Endothelial cell of umbilical vein (primary cell): ENCODE measurements around the gene AGFG1. TPM values are rescaled to one million over a fixed set of nuclear protein-coding genes. Genes with fewer than 3 reads are reported as not detected.

Experiments
- BruUV-seq: library from RNA; stranded (reverse); fragments of 400-500 nt; replicated peaks from 2 replicates; lab custom pipeline; 2021; lab: Mats Ljungman, UMichigan
- CTCF ChIA-PET: fragments of 300-600, 350-600 bp; sonication (Branson Sonifier 250); formaldehyde crosslinking; loops from one replicate; lab custom pipeline; 2021; ENCODE audit warnings: antibody characterized with exemption, inconsistent platforms; lab: Charles Lee
- POLR2A ChIA-PET: fragments of 300-600, 350-600 bp; sonication (Branson Sonifier 250); formaldehyde crosslinking; loops from one replicate; lab custom pipeline; 2021; ENCODE audit warnings: antibody characterized with exemption, inconsistent platforms; lab: Charles Lee
- DNase-seq: peaks from one replicate; pipeline ENCODE4 v3.0.0-alpha.2; 2011; ENCODE audit warnings: low read depth, low spot score
- FAIRE-seq: peaks from 2 replicates; lab custom pipeline; 2011; peaks lifted over from hg19 to GRCh38; lab: Jason Lieb, UNC
- H2AFZ ChIP-seq: 2 replicates; pipeline ENCODE4 v1.6.0; 2012; ENCODE audit warnings: low read depth, low read length, control low read depth, inconsistent platforms
- H3K27ac ChIP-seq: 2 replicates; pipeline ENCODE4 v1.5.1; 2011; ENCODE audit warnings: low read depth, mild to moderate bottlenecking, control low read depth, low read length, moderate library complexity; ENCODE audit not compliant: insufficient read depth
- H3K27me3 ChIP-seq, 2 experiments: 2 replicates each; pipeline versions ENCODE4 v1.6.0 to v1.6.1; 2011; ENCODE audit warnings: low read length in 2 of 2, mixed read lengths in 1 of 2; ENCODE audit not compliant: control insufficient read depth in 2 of 2, insufficient read depth in 2 of 2
- H3K36me3 ChIP-seq, 2 experiments: 2 replicates in 1 of 2; 3 replicates in 1 of 2; pipeline ENCODE4 v1.5.1; 2011; ENCODE audit warnings: low read length in 2 of 2, mild to moderate bottlenecking in 1 of 2, moderate library complexity in 1 of 2; ENCODE audit not compliant: control insufficient read depth in 2 of 2, insufficient read depth in 2 of 2; ENCODE audit errors: extremely low read depth in 1 of 2
- H3K4me1 ChIP-seq: 3 replicates; pipeline ENCODE4 v1.5.1; 2011; ENCODE audit warnings: mild to moderate bottlenecking, low read length; ENCODE audit not compliant: control insufficient read depth, insufficient read depth; ENCODE audit errors: extremely low read depth
- H3K4me2 ChIP-seq: 2 replicates; pipeline ENCODE4 v1.6.1; 2011; ENCODE audit warnings: low read length, control low read depth, mixed read lengths; ENCODE audit not compliant: insufficient read depth
- H3K4me3 ChIP-seq, 3 experiments: fragments of 200-600 bp in 1 of 3; sonication (generic), shearing (Covaris generic) in 1 of 3; replicated peaks in 1 of 3; 2 replicates each; pipeline ENCODE4 v1.5.1; 2011 to 2016; ENCODE audit warnings: control low read depth in 3 of 3, low read length in 3 of 3, mild to moderate bottlenecking in 2 of 3, inconsistent platforms in 1 of 3, low read depth in 1 of 3, moderate library complexity in 1 of 3; ENCODE audit not compliant: insufficient read depth in 1 of 3
- H3K79me2 ChIP-seq: 2 replicates; pipeline ENCODE4 v1.6.0; 2012; ENCODE audit warnings: low read length, inconsistent platforms; ENCODE audit not compliant: control insufficient read depth, insufficient read depth
- H3K9ac ChIP-seq: replicated peaks from 2 replicates; pipeline ENCODE3; 2011; ENCODE audit warnings: low read length, control low read depth; ENCODE audit not compliant: insufficient read depth; ENCODE audit errors: extremely low read depth
- H3K9me1 ChIP-seq: replicated peaks from 3 replicates; pipeline ENCODE4 v1.6.0; 2011; ENCODE audit warnings: mild to moderate bottlenecking, low read length; ENCODE audit not compliant: control insufficient read depth, insufficient read depth; ENCODE audit errors: extremely low read depth
- H3K9me3 ChIP-seq: replicated peaks from 2 replicates; pipeline ENCODE4 v1.5.1; 2012; ENCODE audit warnings: low read length, inconsistent platforms; ENCODE audit not compliant: control insufficient read depth, insufficient read depth
- H4K20me1 ChIP-seq: replicated peaks from 2 replicates; pipeline ENCODE3; 2011; ENCODE audit warnings: mild to moderate bottlenecking, low read length; ENCODE audit not compliant: control insufficient read depth, insufficient read depth; ENCODE audit errors: extremely low read depth
- CTCF ChIP-seq, 2 donors: IDR thresholded peaks; 1 replicate in 1 of 2; 2 replicates in 1 of 2; pipeline ENCODE4 v1.5.1; 2011; ENCODE audit warnings: low read length in 2 of 2, mild to moderate bottlenecking in 2 of 2, moderate library complexity in 2 of 2, control low read depth in 1 of 2, inconsistent platforms in 1 of 2, low read depth in 1 of 2; ENCODE audit not compliant: insufficient read depth in 1 of 2; ENCODE audit errors: extremely low read depth in 1 of 2
- EZH2 ChIP-seq: IDR thresholded peaks from 2 replicates; pipeline ENCODE4 v1.6.1; 2012; ENCODE audit warnings: borderline replicate concordance, low read depth, mild to moderate bottlenecking, moderate library complexity, low read length, inconsistent platforms; ENCODE audit not compliant: severe bottlenecking
- FOS ChIP-seq: IDR thresholded peaks from 2 replicates; pipeline ENCODE4 v1.6.1; 2011; ENCODE audit warnings: mild to moderate bottlenecking, low read length, moderate library complexity, borderline replicate concordance; ENCODE audit not compliant: insufficient read depth
- GATA2 ChIP-seq: IDR thresholded peaks from 2 replicates; pipeline ENCODE4 v1.7.0; 2011; ENCODE audit warnings: low read depth, mild to moderate bottlenecking, moderate library complexity, mixed read lengths, low read length; ENCODE audit not compliant: insufficient read length, insufficient read depth
- JUN ChIP-seq: IDR thresholded peaks from 2 replicates; pipeline ENCODE4 v1.6.1; 2011; ENCODE audit warnings: borderline replicate concordance, low read depth; ENCODE audit not compliant: insufficient read length, insufficient read depth
- MAX ChIP-seq: IDR thresholded peaks from 2 replicates; pipeline ENCODE4 v1.6.1; 2011; ENCODE audit not compliant: insufficient read depth, insufficient read length
- MYC ChIP-seq: IDR thresholded peaks from one replicate; pipeline ENCODE4 v1.6.1; 2011; ENCODE audit warnings: mild to moderate bottlenecking, low read depth, low read length
- POLR2A ChIP-seq: IDR thresholded peaks from 2 replicates; pipeline ENCODE4 v1.6.1; 2012; ENCODE audit warnings: low read depth, mild to moderate bottlenecking, control low read depth, low read length
- POLR2AphosphoS5 ChIP-seq: IDR thresholded peaks from 2 replicates; pipeline ENCODE4 v1.6.1; 2012; ENCODE audit warnings: low read depth, mild to moderate bottlenecking, control low read depth, low read length, moderate library complexity; ENCODE audit not compliant: insufficient read depth
- dilution Hi-C: fragments of 300-500 bp; cut with MboI; formaldehyde crosslinking; loops from one replicate; pipeline ENCODE4 v1.15.0; 2019; ENCODE audit warnings: low sequenced_read_pairs; ENCODE audit not compliant: extremely low pct_ligation_motif_present
- intact Hi-C: fragments of 100-400 bp; cut with micrococcal nuclease; formaldehyde crosslinking; loops from one replicate; pipeline ENCODE4 v1.10.0; 2022
- polyA plus RNA-seq, 4 experiments: library from polyadenylated mRNA; depleted of rRNA in 3 of 4; stranded (reverse) in 3 of 4; unstranded in 1 of 4; fragments of >200 nt; gene quantifications; 2 replicates each; pipeline versions ENCODE4 v1.2.1 to v1.2.3, GENCODE V29; 2011 to 2012; ENCODE audit warnings: missing spikeins in 1 of 4
- total RNA-seq: library from RNA; stranded (reverse); gene quantifications from 2 replicates; pipeline ENCODE4 v1.2.3, GENCODE V29; 2021

The AGFG1 gene
- total and polyA plus RNA-seq, 2 donors (not counting 3 experiments of a cell fraction or from before 2014, with no cell fraction given), result 87.9 to 106 TPM

GRCh38 chr2:227511239-227511930, 39.4 kb downstream of the AGFG1 start:
- H3K27me3 ChIP-seq, result no peaks in the 10 kb centered on the region
- no peak for FAIRE-seq
- no peak for DNase-seq
- peaks cover 26% of the 10 kb centered on the region for H4K20me1 ChIP-seq
- no peak overlapping the region for H2AFZ ChIP-seq
- no peaks in the 10 kb centered on the region for H3K36me3 ChIP-seq
- intact Hi-C loops (loop anchor here (2.0 kb wide), 1 partner anchor 39 kb away; the partner anchor contains the start of gene AGFG1), dilution Hi-C loops (no loop called here)
- TF ChIP-seq FOS, result no peak
- no peak for TF ChIP-seq MAX
- no peak for TF ChIP-seq MYC
- no peak for TF ChIP-seq JUN
- no peak for TF ChIP-seq GATA2
- TF ChIP-seq CTCF (IDR thresholded peaks at IDR 0.05; ENCODE audit: extremely low read depth in 1 of 2, insufficient read depth in 1 of 2, low read depth in 1 of 2, low read length in 2 of 2), result no peak
- no peak for TF ChIP-seq POLR2AphosphoS5
- no peak for TF ChIP-seq POLR2A
- TF ChIP-seq EZH2, result no peak
- no TSS peak for BruUV-seq
- H3K9me3 ChIP-seq, result no peaks in the 10 kb centered on the region
- no peak overlapping the region for H3K27ac ChIP-seq
- H3K9me1 ChIP-seq, result no peaks in the 10 kb centered on the region
- H3K79me2 ChIP-seq, result peaks cover 97% of the 10 kb centered on the region
- H3K4me1 ChIP-seq, result peaks cover 10% of the 10 kb centered on the region
- POLR2A ChIA-PET, result no interaction called here
- CTCF ChIA-PET, result no interaction called here
- H3K4me2 ChIP-seq, result no peak overlapping the region
- H3K4me3 ChIP-seq, result no peak overlapping the region
- no peak overlapping the region for H3K9ac ChIP-seq
